OCI-LY1 (cell line): ENCODE results near the gene RANBP1.

ENCODE experiments used
- EZH2 ChIP-seq: fragments of 200-600 bp; sonication (generic), shearing (Covaris generic); IDR thresholded peaks from 2 replicates; pipeline ENCODE4 v1.8.0; 2017; ENCODE audit warnings: borderline replicate concordance, mixed run types, mild to moderate bottlenecking, antibody characterized with exemption, low read length, moderate library complexity, mixed read lengths
- TF ChIP-seq, protein P1 (sequence below): fragments of 200-600 bp; sonication (generic), shearing (Covaris generic); IDR thresholded peaks from 2 replicates; pipeline ENCODE4 v1.5.1; 2017; ENCODE audit warnings: mild to moderate bottlenecking, antibody characterized with exemption, low read length, moderate library complexity, mixed read lengths

DNA sequence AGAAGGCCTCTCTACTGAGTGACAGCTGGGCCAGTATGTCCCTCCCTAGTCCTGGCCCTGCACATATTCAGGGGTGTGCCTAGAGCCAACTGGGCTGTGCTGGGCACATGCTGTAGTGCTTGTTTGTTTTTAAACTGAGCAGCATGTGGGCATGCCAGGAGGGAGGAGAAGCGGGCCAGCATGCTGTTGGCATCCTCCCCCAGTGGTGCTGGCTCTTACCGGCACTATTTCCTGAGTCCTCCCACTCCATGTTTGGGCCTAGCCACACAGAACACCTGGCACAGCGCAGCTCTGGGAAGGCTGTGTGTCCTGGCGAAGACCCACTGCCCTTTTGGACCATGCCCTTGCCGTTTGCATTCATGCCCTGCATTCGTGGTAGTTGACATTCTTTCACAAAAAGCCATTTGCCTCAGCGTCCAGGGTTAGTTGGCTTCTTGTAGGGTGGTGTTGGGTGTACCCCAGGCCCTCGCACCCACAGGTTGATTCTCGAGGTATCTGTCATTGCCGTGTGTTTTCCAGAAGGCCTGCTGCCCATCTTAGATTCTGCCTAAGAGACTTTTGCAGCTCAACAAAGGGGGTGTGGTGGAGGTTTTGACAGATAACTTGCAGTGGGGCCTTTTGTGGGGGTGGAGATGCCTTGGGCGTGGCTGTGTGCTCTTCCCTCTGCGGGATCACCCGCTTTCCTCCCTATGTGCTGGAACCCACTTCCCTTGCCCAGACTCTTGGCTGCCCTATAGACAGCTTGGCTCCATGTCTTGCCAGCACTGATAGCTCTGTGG, 22.3 kb upstream of the RANBP1 start:
- TF ChIP-seq, protein P1, sequence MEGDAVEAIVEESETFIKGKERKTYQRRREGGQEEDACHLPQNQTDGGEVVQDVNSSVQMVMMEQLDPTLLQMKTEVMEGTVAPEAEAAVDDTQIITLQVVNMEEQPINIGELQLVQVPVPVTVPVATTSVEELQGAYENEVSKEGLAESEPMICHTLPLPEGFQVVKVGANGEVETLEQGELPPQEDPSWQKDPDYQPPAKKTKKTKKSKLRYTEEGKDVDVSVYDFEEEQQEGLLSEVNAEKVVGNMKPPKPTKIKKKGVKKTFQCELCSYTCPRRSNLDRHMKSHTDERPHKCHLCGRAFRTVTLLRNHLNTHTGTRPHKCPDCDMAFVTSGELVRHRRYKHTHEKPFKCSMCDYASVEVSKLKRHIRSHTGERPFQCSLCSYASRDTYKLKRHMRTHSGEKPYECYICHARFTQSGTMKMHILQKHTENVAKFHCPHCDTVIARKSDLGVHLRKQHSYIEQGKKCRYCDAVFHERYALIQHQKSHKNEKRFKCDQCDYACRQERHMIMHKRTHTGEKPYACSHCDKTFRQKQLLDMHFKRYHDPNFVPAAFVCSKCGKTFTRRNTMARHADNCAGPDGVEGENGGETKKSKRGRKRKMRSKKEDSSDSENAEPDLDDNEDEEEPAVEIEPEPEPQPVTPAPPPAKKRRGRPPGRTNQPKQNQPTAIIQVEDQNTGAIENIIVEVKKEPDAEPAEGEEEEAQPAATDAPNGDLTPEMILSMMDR, result no peak
- TF ChIP-seq EZH2, result no peak
